Breast epithelium (tissue), 3 donors: ENCODE data around the gene ZFYVE21.

Experiments used
- POLR2A ChIP-seq: fragments of 450-650 bp; IDR thresholded peaks from one replicate; pipeline ENCODE4 v1.6.1; 2016; ENCODE audit warnings: antibody characterized with exemption, mild to moderate bottlenecking, moderate library complexity
- POLR2AphosphoS5 ChIP-seq, 3 donors: sonication (generic); formaldehyde crosslinking; IDR thresholded peaks; one replicate each; pipeline ENCODE4 v1.6.1; 2017; ENCODE audit warnings: antibody characterized with exemption in 3 of 3

DNA sequence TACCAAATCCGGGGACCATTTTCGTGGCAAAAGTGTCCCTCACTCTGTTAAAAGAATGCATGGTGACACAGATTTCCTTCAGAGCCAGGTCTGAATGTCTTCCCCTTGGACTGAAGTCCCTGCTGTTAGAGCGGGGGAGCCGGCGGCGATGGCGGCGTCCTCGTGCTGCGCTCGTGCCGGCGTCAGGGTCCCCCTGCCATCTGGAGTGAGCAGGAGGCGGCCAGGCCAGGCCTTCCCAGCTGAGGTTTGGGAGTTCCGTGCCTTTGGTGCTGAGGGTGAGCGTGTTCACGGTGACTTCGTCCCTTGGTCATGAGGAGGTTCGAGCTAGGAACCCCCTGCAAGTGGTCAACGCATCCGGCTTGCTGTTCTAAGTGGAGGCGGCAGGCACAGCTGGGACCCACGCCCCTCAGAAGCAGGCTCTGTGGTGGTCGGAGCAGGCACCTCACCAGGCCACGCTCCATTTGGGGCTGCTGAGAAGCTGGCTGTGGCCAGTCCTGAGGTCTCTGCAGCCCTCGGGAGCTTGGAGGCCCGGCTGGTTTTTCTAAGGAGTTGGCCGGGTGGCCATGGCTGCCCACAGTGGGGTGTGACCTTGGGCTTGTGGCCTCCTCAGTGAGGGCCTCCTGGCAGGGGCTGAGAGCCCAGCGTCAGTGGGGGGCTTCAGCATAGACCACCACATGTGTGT, 9.5 kb downstream of the ZFYVE21 start:
- TF ChIP-seq POLR2A (no peak), POLR2AphosphoS5 (IDR thresholded peaks at IDR 0.05) (no peak)
